Urothelium cell line (cell line): ENCODE measurements around the gene TFCP2L1.

Experiments
- DNase-seq: peaks from one replicate; pipeline ENCODE4 v3.0.0; 2011; ENCODE audit warnings: low spot score, mixed read lengths
- FAIRE-seq: peaks from 2 replicates; lab custom pipeline; 2011; peaks lifted over from hg19 to GRCh38; lab: Jason Lieb, UNC

Gene TFCP2L1

GRCh38 chr2:121184248-121184862, 100.6 kb downstream of the TFCP2L1 start:
- FAIRE-seq, result peak; percentile 50
- no peak for DNase-seq

GRCh38 chr2:121182520-121182919, 102.5 kb downstream of the TFCP2L1 start:
- DNase-seq (no peak), FAIRE-seq (peak; percentile 50)

GRCh38 chr2:121179467-121179866, 105.5 kb downstream of the TFCP2L1 start:
- DNase-seq (no peak), FAIRE-seq (no peak)

- DNase-seq (no peak), FAIRE-seq (peak; percentile 82)
Observed at GRCh38 chr2:121178730-121179129, 106.3 kb downstream of the TFCP2L1 start.

- FAIRE-seq, result no peak
Observed at GRCh38 chr2:121177896-121178295, 107.1 kb downstream of the TFCP2L1 start.

DNA sequence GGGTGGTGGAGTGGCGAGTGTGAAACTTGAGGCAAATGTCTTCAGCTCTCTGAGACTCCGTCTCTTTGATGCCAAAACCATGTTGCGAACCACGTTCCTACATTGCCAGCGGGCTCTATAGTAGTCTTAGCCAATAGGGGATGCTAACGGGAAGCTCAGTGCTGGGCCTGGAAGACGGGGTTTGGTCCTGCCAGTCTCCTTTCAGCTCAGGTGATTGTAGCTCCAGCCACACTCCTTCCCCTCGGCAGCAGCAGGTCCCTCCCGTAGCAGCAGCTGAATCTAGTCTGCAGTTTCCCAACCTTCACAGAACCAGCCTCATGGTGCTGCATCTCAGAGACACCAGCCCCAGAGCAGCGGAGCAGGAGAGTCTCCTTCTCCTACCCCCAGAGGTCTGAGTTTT, 109.7 kb downstream of the TFCP2L1 start:
- FAIRE-seq (peak; percentile 27), DNase-seq (no peak)

More at GRCh38 chr2:121177896-121178295, 107.1 kb downstream of the TFCP2L1 start:
- no peak for DNase-seq

- DNase-seq (no peak), FAIRE-seq (no peak)
Observed at GRCh38 chr2:121173806-121174205, 111.2 kb downstream of the TFCP2L1 start.

DNA sequence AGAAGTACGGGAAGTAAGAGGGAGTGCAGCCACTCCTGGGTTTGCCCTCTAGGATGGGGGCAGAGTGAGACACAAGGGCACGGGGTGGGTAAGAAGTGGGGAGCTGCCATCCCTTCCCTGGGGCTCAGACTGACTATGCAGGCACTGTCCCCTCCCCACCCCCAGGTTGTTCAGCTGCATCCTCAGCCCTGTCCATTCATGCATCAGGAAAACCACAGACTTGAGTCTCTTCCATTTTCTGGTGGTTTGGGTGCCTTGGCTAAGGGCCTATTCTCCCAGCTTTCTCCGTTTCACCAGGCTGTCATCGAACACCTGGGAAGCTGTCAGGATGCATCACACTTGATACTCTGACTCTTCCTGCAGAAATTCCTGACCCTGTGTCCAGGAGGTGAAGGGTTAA, 111.9 kb downstream of the TFCP2L1 start:
- FAIRE-seq (no peak), DNase-seq (peak; percentile 74)

GRCh38 chr2:121172456-121172855, 112.5 kb downstream of the TFCP2L1 start:
- DNase-seq (no peak), FAIRE-seq (no peak)

DNA sequence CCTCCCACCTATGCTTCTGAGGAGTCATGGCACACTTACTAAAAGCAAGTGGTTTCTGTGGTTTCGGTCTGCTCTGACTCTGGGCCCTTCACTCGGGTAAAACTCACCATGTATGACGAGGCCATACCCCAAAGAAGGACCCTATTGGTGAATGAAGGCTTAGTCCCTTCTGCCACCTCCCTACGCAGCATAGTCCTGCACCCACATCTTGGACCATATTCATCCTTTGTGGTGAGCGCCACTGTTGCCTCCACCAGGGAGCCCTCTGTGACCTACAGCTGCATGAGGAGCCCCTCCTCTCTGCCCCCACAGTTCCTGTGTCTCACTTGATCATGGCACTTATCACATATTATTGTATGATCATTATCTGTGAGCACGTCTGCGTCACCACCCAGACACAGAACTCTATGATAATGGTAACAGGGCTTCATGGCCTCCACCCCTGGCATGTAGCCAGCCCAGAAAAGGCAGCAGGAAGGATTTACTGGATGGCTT, 113.3 kb downstream of the TFCP2L1 start:
- no peak for FAIRE-seq
- no peak for DNase-seq

- FAIRE-seq (no peak), DNase-seq (no peak)
Observed at GRCh38 chr2:121170577-121170976, 114.4 kb downstream of the TFCP2L1 start.

DNA sequence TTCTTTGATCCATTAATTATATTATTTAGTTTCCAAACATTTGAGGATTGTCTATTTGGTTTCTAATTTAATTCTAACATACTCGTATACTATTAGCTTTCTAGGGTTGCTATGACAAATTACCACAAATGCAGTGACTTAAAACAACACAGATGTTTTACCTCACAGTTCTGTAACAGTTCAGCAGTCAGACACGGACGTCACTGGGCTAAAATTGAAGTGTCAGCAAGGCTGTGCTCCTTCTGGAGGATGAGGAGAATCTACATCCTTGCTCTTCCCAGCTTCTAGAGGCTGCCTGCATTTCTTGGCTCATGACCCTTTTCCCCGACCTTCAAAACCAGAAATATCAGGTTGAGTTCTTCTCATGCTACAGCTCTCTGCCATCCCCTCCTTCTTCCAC, 117.6 kb downstream of the TFCP2L1 start:
- FAIRE-seq (peak; percentile 40), DNase-seq (no peak)
